ENCODE results near the gene AXL. TPM values are rescaled to one million over a fixed set of nuclear protein-coding genes. Genes with fewer than 3 reads are reported as not detected.
A peak's percentile ranks its signal among the peaks of the same experiment; 100 is the strongest.

AXL gene
- total and polyA plus RNA-seq, 10 donors = 2.3 to 135 (median 61.5) TPM

GRCh38 chr19:41298348-41298964 lies 79.4 kb downstream of the AXL start:
- DNase-seq = no peak
- WGBS, 5 donors = 29 to 41% (median 35%) methylated on average over 3 to 4 of the region's 4 CpGs
- TF ChIP-seq POLR2AphosphoS5 (IDR thresholded peaks at IDR 0.05) = peak; percentile 62 to 82 (median 63)
- TF ChIP-seq CTCF (IDR thresholded peaks at IDR 0.05 in 8 of 11, conservative IDR thresholded peaks at IDR 0.05 in 3 of 11) = no peak

GRCh38 chr19:41299046-41299754 lies 80.2 kb downstream of the AXL start:
- Histone ChIP-seq H3K36me3 (peaks cover 2 to 100% (median 83%) of the 10 kb centered on the region in 6 donors), H3K9me3 (no peaks in the 10 kb centered on the region), H3K4me1 (peaks cover 48 to 89% (median 82%) of the 10 kb centered on the region in 6 donors), H3K27ac (peak overlapping the region in 7 of 8 donors; percentile 48 to 98 (median 92)), H3K27me3 (replicated peaks in 1 of 7) (no peaks in the 10 kb centered on the region), H3K4me3 (peak overlapping the region in 1 of 8 donors; percentile 5)
- peak in 2 of 3 donors; percentile 29 to 74 for TF ChIP-seq POLR2AphosphoS5 (IDR thresholded peaks at IDR 0.05)
- no peak for TF ChIP-seq POLR2A (IDR thresholded peaks at IDR 0.05)
- TF ChIP-seq CTCF (IDR thresholded peaks at IDR 0.05 in 8 of 11, conservative IDR thresholded peaks at IDR 0.05 in 3 of 11) = peak in 2 of 11 experiments; percentile 5 to 11
- WGBS, 5 donors = 49 to 67% (median 56%) methylated on average over 10 of the region's 10 CpGs
- no peak for DNase-seq
- intact Hi-C loops (cut with DNase I; ENCODE audit: low total_unique reads) = no loop called here

More at GRCh38 chr19:41298348-41298964, 79.4 kb downstream of the AXL start:
- peak overlapping the region; percentile 70 to 98 (median 86) for H3K27ac ChIP-seq
- H3K27me3 ChIP-seq (replicated peaks in 1 of 7) = no peaks in the 10 kb centered on the region
- peaks cover 5 to 100% (median 83%) of the 10 kb centered on the region in 6 donors for H3K36me3 ChIP-seq
- intact Hi-C loops (cut with DNase I; ENCODE audit: low total_unique reads) = no loop called here
- H3K4me1 ChIP-seq = peaks cover 46 to 82% (median 74%) of the 10 kb centered on the region in 6 donors
- peak overlapping the region in 2 of 8 donors; percentile 5 to 24 for H3K4me3 ChIP-seq
- no peaks in the 10 kb centered on the region for H3K9me3 ChIP-seq

DNA sequence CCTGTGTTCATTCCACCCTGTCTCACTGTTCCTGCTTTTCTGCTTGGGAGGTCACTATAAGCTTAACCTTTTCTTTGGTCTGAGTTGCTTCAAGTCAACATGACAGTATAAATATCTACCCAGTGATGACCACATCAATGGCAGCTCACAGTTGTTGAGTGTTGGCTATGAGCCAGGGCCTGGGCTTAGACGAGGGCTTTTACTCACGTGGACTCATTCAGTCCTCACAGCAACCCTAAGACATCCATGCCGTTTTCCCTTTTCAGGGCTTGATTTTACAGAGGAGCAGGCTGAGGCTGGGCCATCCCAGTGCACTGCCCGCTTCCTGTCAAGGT lies 80.7 kb downstream of the AXL start:
- no peak for DNase-seq

More for the DNA sequence above, 80.7 kb downstream of the AXL start:
- intact Hi-C loops (cut with DNase I; ENCODE audit: low total_unique reads) = no loop called here
- H3K4me3 ChIP-seq = no peak overlapping the region
- no peaks in the 10 kb centered on the region for H3K27me3 ChIP-seq (replicated peaks in 1 of 7)
- TF ChIP-seq CTCF (IDR thresholded peaks at IDR 0.05 in 8 of 11, conservative IDR thresholded peaks at IDR 0.05 in 3 of 11) = no peak
- TF ChIP-seq POLR2AphosphoS5 (IDR thresholded peaks at IDR 0.05) = peak in 2 of 3 donors; percentile 31 to 49
- H3K9me3 ChIP-seq = no peaks in the 10 kb centered on the region
- peaks cover 0 to 100% (median 83%) of the 10 kb centered on the region in 6 donors for H3K36me3 ChIP-seq
- peak overlapping the region in 6 of 8 donors; percentile 16 to 98 (median 94) for H3K27ac ChIP-seq
- 40 to 45% (median 42%) methylated on average over 4 of the region's 4 CpGs for WGBS, 5 donors
- peaks cover 51 to 94% (median 87%) of the 10 kb centered on the region in 6 donors for H3K4me1 ChIP-seq
